GM23338 (cell line): ENCODE data around the gene RXRB.

Experiments used
- CREB1 ChIP-seq: fragments of 250-450 bp; sonication (Bioruptor Pico); IDR thresholded peaks from 2 replicates; pipeline ENCODE4 v1.5.0; 2020; ENCODE audit warnings: low read depth, mild to moderate bottlenecking, moderate library complexity
- CTCF ChIP-seq, 2 experiments: fragments of 200-600 bp in 1 of 2; sonication (generic) in 1 of 2; conservative IDR thresholded peaks; 2 replicates each; pipeline versions ENCODE4 v1.5.1 to v1.6.1; 2016 to 2017; ENCODE audit warnings: antibody characterized with exemption in 2 of 2, low read depth in 2 of 2, mild to moderate bottlenecking in 2 of 2, moderate library complexity in 1 of 2
- ETS1 ChIP-seq: IDR thresholded peaks from 2 replicates; pipeline ENCODE4 v1.6.1; 2016; ENCODE audit warnings: antibody characterized with exemption
- EZH2 ChIP-seq: fragments of 200-600 bp; sonication (generic); IDR thresholded peaks from one replicate; pipeline ENCODE4 v1.8.0; 2017; ENCODE audit warnings: antibody characterized with exemption, mild to moderate bottlenecking, low read depth; ENCODE audit not compliant: unreplicated experiment
- EZH2phosphoT487 ChIP-seq: fragments of 200-600 bp; sonication (generic); IDR thresholded peaks from one replicate; pipeline ENCODE4 v1.8.1; 2018; ENCODE audit warnings: antibody characterized with exemption; ENCODE audit not compliant: unreplicated experiment
- JUNB ChIP-seq: IDR thresholded peaks from one replicate; pipeline ENCODE4 v1.6.1; 2016; ENCODE audit warnings: antibody characterized with exemption; ENCODE audit not compliant: unreplicated experiment
- NANOG ChIP-seq: IDR thresholded peaks from 2 replicates; pipeline ENCODE4 v1.6.1; 2016; ENCODE audit warnings: antibody characterized with exemption, borderline replicate concordance
- POLR2AphosphoS5 ChIP-seq: IDR thresholded peaks from 2 replicates; pipeline ENCODE4 v1.6.1; 2016; ENCODE audit warnings: antibody characterized with exemption, low read depth
- REST ChIP-seq: IDR thresholded peaks from one replicate; pipeline ENCODE4 v1.6.1; 2018; ENCODE audit warnings: antibody characterized with exemption; ENCODE audit not compliant: unreplicated experiment
- STAT1 ChIP-seq: IDR thresholded peaks from one replicate; pipeline ENCODE4 v1.6.1; 2016; ENCODE audit warnings: antibody characterized with exemption; ENCODE audit not compliant: unreplicated experiment
- ZNF114 ChIP-seq: fragments of 250-450 bp; sonication (Bioruptor Pico); IDR thresholded peaks from 2 replicates; pipeline ENCODE4 v1.5.0; 2020; ENCODE audit warnings: mild to moderate bottlenecking, moderate library complexity

- TF ChIP-seq CTCF (conservative IDR thresholded peaks at IDR 0.05; ENCODE audit: low read depth in 2 of 2) (no peak), STAT1 (no peak), CREB1 (CRISPR knock-in tag) (peak; percentile 94), POLR2AphosphoS5 (peak; percentile 85), EZH2 (no peak), JUNB (no peak), EZH2phosphoT487 (no peak), REST (no peak), ETS1 (no peak), NANOG (no peak), ZNF114 (CRISPR knock-in tag) (no peak)
Measured at GRCh38 chr6:33208091-33208967, 7.9 kb upstream of the RXRB start, which contains the start of gene RING1.
